Chondrocyte (in vitro differentiated cells): ENCODE measurements around the gene TTLL8. TPM values are rescaled to one million over a fixed set of nuclear protein-coding genes. Genes with fewer than 3 reads are reported as not detected.

ENCODE experiments used
- DNase-seq: peaks from one replicate; pipeline ENCODE4 v3.0.0; 2021; ENCODE audit warnings: mixed read lengths, low spot score
- H3K27ac Mint-ChIP-seq: one replicate; pipeline ENCODE4 v1.8.0; 2021; ENCODE audit warnings: mild to moderate bottlenecking, moderate library complexity, mixed read lengths; ENCODE audit not compliant: unreplicated experiment
- H3K27me3 Mint-ChIP-seq: 2 replicates; pipeline ENCODE4 v1.8.0; 2021; ENCODE audit warnings: low read depth, mixed read lengths
- H3K36me3 Mint-ChIP-seq: 2 replicates; pipeline ENCODE4 v1.8.0; 2021; ENCODE audit warnings: low read depth, mixed read lengths
- H3K4me1 Mint-ChIP-seq: 2 replicates; pipeline ENCODE4 v1.8.0; 2021; ENCODE audit warnings: low read depth, mild to moderate bottlenecking, mixed read lengths
- H3K4me3 Mint-ChIP-seq: one replicate; pipeline ENCODE4 v1.8.0; 2021; ENCODE audit warnings: mild to moderate bottlenecking, moderate library complexity, mixed read lengths; ENCODE audit not compliant: unreplicated experiment
- H3K9me3 Mint-ChIP-seq: 2 replicates; pipeline ENCODE4 v1.8.0; 2021; ENCODE audit warnings: low read depth, mixed read lengths
- total RNA-seq: library from RNA; stranded (reverse); gene quantifications from 3 replicates; pipeline ENCODE4 v1.2.1, GENCODE V29; 2021
- TF ChIP-seq, protein P1 (sequence below): fragments of 200-600 bp; sonication (generic); IDR thresholded peaks from 2 replicates; pipeline ENCODE4 v1.5.0; 2021; ENCODE audit warnings: antibody characterized with exemption, mild to moderate bottlenecking, moderate library complexity

Gene TTLL8
- total RNA-seq, 1 donor from 2014 or later = not detected

DNA sequence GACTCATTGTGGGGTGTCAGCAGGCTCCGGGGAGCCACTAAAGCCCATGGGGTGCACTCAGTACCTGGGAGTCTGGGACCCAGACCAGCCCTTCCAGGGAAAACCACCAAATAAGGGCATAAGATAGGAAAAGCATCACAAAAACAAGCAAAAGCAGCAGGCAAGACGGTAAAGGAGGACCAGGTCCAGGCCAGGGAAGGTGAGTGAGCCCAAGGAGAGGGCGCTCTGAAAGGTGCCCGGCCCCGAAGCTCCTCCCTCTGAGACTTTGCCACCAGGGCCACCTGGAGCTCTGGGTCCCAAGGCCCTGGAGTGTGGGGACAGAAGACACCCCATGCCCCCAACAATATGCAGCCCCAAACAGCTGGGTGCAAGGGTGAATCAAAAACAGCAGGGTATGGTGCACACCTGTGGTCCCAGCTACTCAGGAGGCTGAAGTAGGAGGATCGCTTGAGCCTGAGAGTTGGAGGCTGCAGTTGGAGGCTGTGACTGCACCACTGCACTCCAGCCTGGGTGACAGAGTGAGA, 40.3 kb downstream of the TTLL8 start:
- TF ChIP-seq, protein P1, sequence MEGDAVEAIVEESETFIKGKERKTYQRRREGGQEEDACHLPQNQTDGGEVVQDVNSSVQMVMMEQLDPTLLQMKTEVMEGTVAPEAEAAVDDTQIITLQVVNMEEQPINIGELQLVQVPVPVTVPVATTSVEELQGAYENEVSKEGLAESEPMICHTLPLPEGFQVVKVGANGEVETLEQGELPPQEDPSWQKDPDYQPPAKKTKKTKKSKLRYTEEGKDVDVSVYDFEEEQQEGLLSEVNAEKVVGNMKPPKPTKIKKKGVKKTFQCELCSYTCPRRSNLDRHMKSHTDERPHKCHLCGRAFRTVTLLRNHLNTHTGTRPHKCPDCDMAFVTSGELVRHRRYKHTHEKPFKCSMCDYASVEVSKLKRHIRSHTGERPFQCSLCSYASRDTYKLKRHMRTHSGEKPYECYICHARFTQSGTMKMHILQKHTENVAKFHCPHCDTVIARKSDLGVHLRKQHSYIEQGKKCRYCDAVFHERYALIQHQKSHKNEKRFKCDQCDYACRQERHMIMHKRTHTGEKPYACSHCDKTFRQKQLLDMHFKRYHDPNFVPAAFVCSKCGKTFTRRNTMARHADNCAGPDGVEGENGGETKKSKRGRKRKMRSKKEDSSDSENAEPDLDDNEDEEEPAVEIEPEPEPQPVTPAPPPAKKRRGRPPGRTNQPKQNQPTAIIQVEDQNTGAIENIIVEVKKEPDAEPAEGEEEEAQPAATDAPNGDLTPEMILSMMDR = no peak
- H3K9me3 Mint-ChIP-seq = peaks cover 2% of the 10 kb centered on the region
- no peak overlapping the region for H3K27ac Mint-ChIP-seq
- no peak overlapping the region for H3K4me3 Mint-ChIP-seq
- H3K27me3 Mint-ChIP-seq = peaks cover 12% of the 10 kb centered on the region
- no peaks in the 10 kb centered on the region for H3K4me1 Mint-ChIP-seq
- peak; percentile 51 for DNase-seq
- peaks cover 2% of the 10 kb centered on the region for H3K36me3 Mint-ChIP-seq

GRCh38 chr22:50016988-50017700, 41.0 kb downstream of the TTLL8 start:
- TF ChIP-seq, protein P1 = no peak
- Mint-ChIP-seq H3K9me3 (peaks cover 2% of the 10 kb centered on the region), H3K27me3 (peaks cover 12% of the 10 kb centered on the region), H3K4me1 (peaks cover 6% of the 10 kb centered on the region), H3K27ac (no peak overlapping the region), H3K4me3 (no peak overlapping the region), H3K36me3 (peaks cover 2% of the 10 kb centered on the region)
- DNase-seq = peak; percentile 82

DNA sequence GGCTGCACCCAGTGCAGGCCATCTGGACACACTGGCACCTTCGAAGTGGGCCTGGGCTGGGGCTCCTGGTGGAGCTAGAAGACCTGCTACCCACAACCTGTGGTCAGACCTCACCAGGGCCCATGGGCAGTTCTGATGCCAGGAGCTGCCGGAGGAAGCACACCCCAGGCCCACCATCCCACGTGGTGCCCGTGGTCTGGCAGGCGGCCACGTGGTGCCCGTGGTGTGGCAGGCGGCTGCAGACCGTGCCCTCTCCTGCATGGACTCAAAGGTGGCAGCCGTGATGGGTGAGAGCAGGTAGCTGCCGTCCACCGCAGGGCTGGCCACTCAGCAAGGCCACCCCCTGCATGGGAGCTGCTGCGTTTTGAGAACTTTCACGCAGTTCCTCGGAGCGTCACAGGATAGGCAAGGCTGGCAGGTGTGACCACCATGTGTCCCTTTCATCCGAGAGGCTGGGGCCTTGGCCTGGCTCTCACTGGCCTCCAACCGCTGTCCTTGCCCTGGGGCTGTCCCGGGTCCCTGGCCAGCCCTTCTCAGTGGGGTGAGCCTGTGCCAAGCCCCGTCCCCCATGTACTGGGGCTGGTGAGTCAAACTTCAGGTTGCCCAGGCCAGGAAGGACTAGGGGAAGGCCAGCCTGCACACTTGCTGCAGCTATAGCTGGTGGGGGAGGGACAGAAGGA, 41.6 kb downstream of the TTLL8 start:
- Mint-ChIP-seq H3K4me1 (peaks cover 8% of the 10 kb centered on the region), H3K27me3 (peaks cover 14% of the 10 kb centered on the region), H3K27ac (no peak overlapping the region), H3K36me3 (peaks cover 2% of the 10 kb centered on the region), H3K9me3 (peaks cover 2% of the 10 kb centered on the region), H3K4me3 (no peak overlapping the region)
- TF ChIP-seq, protein P1 = no peak
- DNase-seq = peak; percentile 86

- Mint-ChIP-seq H3K4me1 (peaks cover 11% of the 10 kb centered on the region), H3K9me3 (peaks cover 2% of the 10 kb centered on the region), H3K27ac (no peak overlapping the region), H3K36me3 (peaks cover 2% of the 10 kb centered on the region), H3K4me3 (no peak overlapping the region), H3K27me3 (peaks cover 17% of the 10 kb centered on the region)
- peak; percentile 89 for DNase-seq
- TF ChIP-seq, protein P1 = no peak
These were observed 42.4 kb downstream of the TTLL8 start for GRCh38 chr22:50015451-50016307.
